AG04449 (cell line): ENCODE measurements around the gene GTF2F2.

Experiments used
- CTCF ChIA-PET: fragments of 350-600 bp; formaldehyde crosslinking; extraction: SDS; loops from one replicate; lab custom pipeline; 2021; ENCODE audit warnings: antibody characterized with exemption; lab: Yijun Ruan, JAX
- POLR2A ChIA-PET: fragments of 400-600, 350-600 bp; formaldehyde crosslinking; extraction: SDS; loops from one replicate; lab custom pipeline; 2020; ENCODE audit warnings: antibody characterized with exemption, inconsistent platforms; lab: Yijun Ruan, JAX
- DNase-seq: peaks from one replicate; pipeline ENCODE4 v3.0.0-alpha.2; 2010; ENCODE audit warnings: low read depth, low spot score
- H3K4me3 ChIP-seq: 2 replicates; pipeline ENCODE4 v1.5.1; 2011; ENCODE audit warnings: low read depth, mild to moderate bottlenecking, control low read depth, low read length
- CTCF ChIP-seq: IDR thresholded peaks from one replicate; pipeline ENCODE4 v1.5.1; 2011; ENCODE audit warnings: mild to moderate bottlenecking, moderate library complexity, low read length, control low read depth, inconsistent platforms; ENCODE audit not compliant: insufficient read depth; ENCODE audit errors: missing control alignments

The GTF2F2 gene

GRCh38 chr13:45299194-45299593 is 178.9 kb downstream of the GTF2F2 start:
- DNase-seq = no peak
- ChIA-PET CTCF (interaction anchor here (3.8 to 5.3 kb wide), 3 partner anchors 9 to 251 kb away, joined by 25 to 48 read pairs (median 26); no protein-coding TSS in a partner anchor), POLR2A (no interaction called here)
- no peak for TF ChIP-seq CTCF
- no peak overlapping the region for H3K4me3 ChIP-seq

DNA sequence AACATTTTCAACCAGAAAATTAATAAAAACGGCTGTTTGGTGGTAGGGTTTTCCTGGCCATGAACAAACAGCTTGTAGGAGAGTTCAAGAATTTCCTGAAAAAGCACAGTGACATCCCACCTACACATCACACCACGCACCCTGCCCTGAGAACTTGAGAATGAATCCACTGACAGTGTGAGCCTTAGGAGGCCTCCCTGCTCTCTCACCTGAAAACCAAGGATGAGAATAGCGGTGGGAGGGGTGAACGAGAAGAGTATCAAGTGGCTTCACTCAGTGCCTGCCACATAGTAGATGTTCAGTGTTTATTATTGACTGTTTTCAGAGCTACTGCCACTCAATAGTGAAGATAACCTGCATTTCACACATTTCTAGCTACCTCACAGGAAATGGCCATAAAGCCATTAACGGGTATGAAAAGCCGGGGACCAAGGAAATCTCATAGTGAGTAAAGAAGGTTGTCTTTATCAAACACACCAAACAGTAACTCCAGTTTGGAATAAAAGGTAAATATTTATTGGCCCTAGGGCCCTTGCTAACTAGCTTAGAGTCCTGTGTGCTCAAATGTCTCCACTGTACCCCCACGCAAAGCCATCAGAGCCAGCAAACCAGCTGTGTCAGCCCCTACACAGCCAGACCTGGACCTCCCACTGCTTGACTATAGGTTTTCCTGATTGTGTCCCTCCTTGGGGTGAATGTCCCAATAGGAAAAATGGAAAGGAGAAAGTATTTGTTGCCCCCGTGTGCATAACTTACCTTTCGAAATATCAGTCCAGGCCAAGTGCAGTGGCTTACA is 180.1 kb downstream of the GTF2F2 start:
- H3K4me3 ChIP-seq = no peak overlapping the region
- no peak for DNase-seq
- ChIA-PET POLR2A (no interaction called here), CTCF (interaction anchor here (1.0 to 5.3 kb wide), 5 partner anchors 8 to 253 kb away, joined by 3 to 48 read pairs (median 25); no protein-coding TSS in a partner anchor)
- no peak for TF ChIP-seq CTCF

GRCh38 chr13:45301263-45301662 is 181.0 kb downstream of the GTF2F2 start:
- ChIA-PET POLR2A (no interaction called here), CTCF (interaction anchor here (1.3 to 9.6 kb wide), 3 partner anchors 62 to 327 kb away, joined by 3 to 179 read pairs (median 4); no protein-coding TSS in a partner anchor)
- DNase-seq = no peak
- no peak for TF ChIP-seq CTCF
- no peak overlapping the region for H3K4me3 ChIP-seq

DNA sequence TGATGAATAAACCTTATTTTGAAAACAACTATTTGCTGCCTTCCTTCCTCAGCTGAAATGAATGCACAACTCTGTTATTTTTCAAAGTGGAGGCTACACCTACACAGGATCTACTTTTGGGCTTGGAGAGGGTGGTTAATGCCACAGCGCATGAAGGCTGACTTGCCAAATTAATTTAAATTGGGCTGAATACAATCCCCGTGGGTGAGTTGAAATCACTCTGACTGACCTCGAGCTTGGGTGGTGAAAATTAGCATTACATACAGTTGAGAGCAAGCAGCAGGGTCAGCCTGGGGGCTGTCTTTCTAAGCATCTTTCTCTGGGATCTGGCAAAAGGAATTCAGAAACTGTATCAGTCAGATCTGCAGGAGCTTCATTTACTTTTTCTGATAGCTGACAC is 182.2 kb downstream of the GTF2F2 start:
- TF ChIP-seq CTCF = no peak
- no peak overlapping the region for H3K4me3 ChIP-seq
- CTCF ChIA-PET = interaction anchor here (1.2 to 9.6 kb wide), 3 partner anchors 9 to 329 kb away, joined by 3 to 179 read pairs (median 4); no protein-coding TSS in a partner anchor
- POLR2A ChIA-PET = no interaction called here
- no peak for DNase-seq

- DNase-seq = no peak
- ChIA-PET POLR2A (no interaction called here), CTCF (interaction anchor here (0.7 to 9.6 kb wide), 6 partner anchors 9 to 329 kb away, joined by 3 to 179 read pairs (median 4); no protein-coding TSS in a partner anchor)
- no peak for TF ChIP-seq CTCF
- no peak overlapping the region for H3K4me3 ChIP-seq
These were observed 182.7 kb downstream of the GTF2F2 start for GRCh38 chr13:45303026-45303425.

DNA sequence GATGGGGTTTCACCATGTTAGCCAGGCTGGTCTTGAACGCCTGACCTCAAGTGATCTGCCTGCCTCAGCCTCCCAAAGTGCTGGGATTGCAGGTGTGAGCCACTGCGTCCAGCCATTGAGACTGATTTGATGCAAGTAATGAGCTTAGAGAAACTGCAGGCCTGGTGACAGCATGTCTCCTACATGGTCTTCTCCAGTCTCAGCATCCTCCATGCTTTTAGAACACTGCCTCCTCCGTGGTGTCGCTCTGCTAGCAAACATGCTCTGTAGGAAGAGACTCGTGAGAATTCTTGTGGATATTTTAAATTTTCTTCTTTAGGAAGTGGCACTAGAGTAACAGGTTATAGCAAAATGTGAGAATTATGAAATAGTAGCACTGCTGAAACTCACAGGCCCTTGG is 183.6 kb downstream of the GTF2F2 start:
- H3K4me3 ChIP-seq = no peak overlapping the region
- POLR2A ChIA-PET = no interaction called here
- no peak for TF ChIP-seq CTCF
- CTCF ChIA-PET = interaction anchor here (0.7 to 9.6 kb wide), 4 partner anchors 11 to 256 kb away, joined by 3 to 179 read pairs (median 4); no protein-coding TSS in a partner anchor
- DNase-seq = no peak
